ENCODE data around the gene NUAK2.

NUAK2 gene

GRCh38 chr1:205270764-205271163, 50.8 kb downstream of the NUAK2 start:
- no peak for DNase-seq

- no peak for DNase-seq
These were observed 51.3 kb downstream of the NUAK2 start for GRCh38 chr1:205270271-205270670.

- DNase-seq = no peak
These were observed 51.8 kb downstream of the NUAK2 start for GRCh38 chr1:205269711-205270110.

GRCh38 chr1:205268846-205269680, 52.5 kb downstream of the NUAK2 start:
- no peak for DNase-seq

GRCh38 chr1:205267306-205267902, 54.1 kb downstream of the NUAK2 start:
- no peak for DNase-seq

- DNase-seq = no peak
These were observed 54.8 kb downstream of the NUAK2 start for GRCh38 chr1:205266611-205267305.

GRCh38 chr1:205263580-205264190, 57.9 kb downstream of the NUAK2 start:
- DNase-seq = no peak

GRCh38 chr1:205262731-205263171, 58.8 kb downstream of the NUAK2 start:
- no peak for DNase-seq

GRCh38 chr1:205261946-205262691, 59.4 kb downstream of the NUAK2 start:
- no peak for DNase-seq

- peak; percentile 28 for DNase-seq
These were observed 60.4 kb downstream of the NUAK2 start for GRCh38 chr1:205260948-205261732.

- no peak for DNase-seq
These were observed 61.5 kb downstream of the NUAK2 start for GRCh38 chr1:205259998-205260397.

- no peak for DNase-seq
These were observed 62.2 kb downstream of the NUAK2 start for GRCh38 chr1:205259324-205259832.

GRCh38 chr1:205258719-205259118, 62.8 kb downstream of the NUAK2 start:
- no peak for DNase-seq

- no peak for DNase-seq
These were observed 63.3 kb downstream of the NUAK2 start for GRCh38 chr1:205258261-205258691.

GRCh38 chr1:205257735-205258134, 63.8 kb downstream of the NUAK2 start:
- DNase-seq = no peak

GRCh38 chr1:205256951-205257625, 64.5 kb downstream of the NUAK2 start:
- DNase-seq = no peak

- peak; percentile 49 for DNase-seq
These were observed 65.4 kb downstream of the NUAK2 start for GRCh38 chr1:205255941-205256780.
